ENCODE measurements around the gene ANKS1B. TPM values are rescaled to one million over a fixed set of nuclear protein-coding genes. Genes with fewer than 3 reads are reported as not detected.

The ANKS1B gene
- total RNA-seq, 1 donor from 2014 or later, result 8.2 TPM

- Histone ChIP-seq H3K4me3 (peak overlapping the region; percentile 74 to 96), H3K9me3 (no peaks in the 10 kb centered on the region), H3K27ac (peak overlapping the region; percentile 79 to 90), H3K36me3 (no peaks in the 10 kb centered on the region), H3K4me1 (no peaks in the 10 kb centered on the region), H3K27me3 (no peaks in the 10 kb centered on the region)
- no peak for TF ChIP-seq CTCF (IDR thresholded peaks at IDR 0.05)
- intact Hi-C loops (cut with DNase I), result loop anchor here (2.0 kb wide), 1 partner anchor 74 kb away; no protein-coding TSS in a partner anchor
- DNase-seq (ENCODE audit: low spot score in 2 of 2), result no peak
Measured at GRCh38 chr12:99985129-99985570, 414 bp upstream of the ANKS1B start.

- no peaks in the 10 kb centered on the region for H3K27me3 ChIP-seq
- no peak for DNase-seq (ENCODE audit: low spot score in 2 of 2)
- intact Hi-C loops (cut with DNase I), result loop anchor here (2.0 to 5.0 kb wide), 3 partner anchors 73 to 219 kb away; partner anchors contain the start of gene ACTR6
- no peaks in the 10 kb centered on the region for H3K36me3 ChIP-seq
- H3K4me3 ChIP-seq, result peak overlapping the region; percentile 74 to 96
- peak overlapping the region; percentile 72 to 81 for H3K27ac ChIP-seq
- H3K9me3 ChIP-seq, result no peaks in the 10 kb centered on the region
- no peaks in the 10 kb centered on the region for H3K4me1 ChIP-seq
- TF ChIP-seq CTCF (IDR thresholded peaks at IDR 0.05), result no peak
Measured at GRCh38 chr12:99983456-99984258, 1.1 kb downstream of the ANKS1B start.

GRCh38 chr12:99981639-99982190, 3.0 kb downstream of the ANKS1B start:
- H3K9me3 ChIP-seq, result no peaks in the 10 kb centered on the region
- H3K4me3 ChIP-seq, result no peak overlapping the region
- no peak for TF ChIP-seq CTCF (IDR thresholded peaks at IDR 0.05)
- no peak overlapping the region for H3K27ac ChIP-seq
- H3K36me3 ChIP-seq, result no peaks in the 10 kb centered on the region
- intact Hi-C loops (cut with DNase I), result loop anchor here (5.0 kb wide), 2 partner anchors 169 to 221 kb away; partner anchors contain the start of gene ACTR6
- H3K27me3 ChIP-seq, result no peaks in the 10 kb centered on the region
- DNase-seq (ENCODE audit: low spot score in 2 of 2), result no peak
- peaks cover 0 to 5% of the 10 kb centered on the region in 2 donors for H3K4me1 ChIP-seq

- Histone ChIP-seq H3K4me3 (no peak overlapping the region), H3K27me3 (no peaks in the 10 kb centered on the region), H3K4me1 (peaks cover 0 to 5% of the 10 kb centered on the region in 2 donors), H3K9me3 (no peaks in the 10 kb centered on the region), H3K36me3 (no peaks in the 10 kb centered on the region), H3K27ac (no peak overlapping the region)
- DNase-seq (ENCODE audit: low spot score in 2 of 2), result no peak
- TF ChIP-seq CTCF (IDR thresholded peaks at IDR 0.05), result no peak
- intact Hi-C loops (cut with DNase I), result no loop called here
Measured at GRCh38 chr12:99979471-99979870, 5.3 kb downstream of the ANKS1B start.

- DNase-seq (ENCODE audit: low spot score in 2 of 2), result no peak
- H3K4me3 ChIP-seq, result no peak overlapping the region
- peaks cover 0 to 5% of the 10 kb centered on the region in 2 donors for H3K4me1 ChIP-seq
- no peak overlapping the region for H3K27ac ChIP-seq
- intact Hi-C loops (cut with DNase I), result no loop called here
- H3K36me3 ChIP-seq, result no peaks in the 10 kb centered on the region
- H3K27me3 ChIP-seq, result no peaks in the 10 kb centered on the region
- TF ChIP-seq CTCF (IDR thresholded peaks at IDR 0.05), result no peak
- H3K9me3 ChIP-seq, result no peaks in the 10 kb centered on the region
Measured at GRCh38 chr12:99978152-99978551, 6.6 kb downstream of the ANKS1B start.
